WTC11 (cell line): Measurements from ENCODE around the gene TSR3. TPM values are rescaled to one million over a fixed set of nuclear protein-coding genes. Genes with fewer than 3 reads are reported as not detected.

Experiments used
- ATAC-seq: fragments of 200-7000 bp; cut with Tn5 transposase; 2 replicates; pipeline ENCODE4 v1.10.0; 2021; ENCODE audit warnings: mild to moderate bottlenecking, moderate library complexity
- CTCF ChIA-PET: fragments of 300-600 bp; sonication (Branson Sonifier 250); formaldehyde crosslinking; loops from one replicate; lab custom pipeline; 2021; ENCODE audit warnings: antibody characterized with exemption; lab: Charles Lee
- POLR2A ChIA-PET: fragments of 350-600 bp; sonication (Branson Sonifier 250); formaldehyde crosslinking; loops from one replicate; lab custom pipeline; 2021; ENCODE audit warnings: antibody characterized with exemption; lab: Charles Lee
- DNase-seq: peaks from one replicate; pipeline ENCODE4 v3.0.0; 2021; ENCODE audit warnings: low spot score
- H3K27ac Mint-ChIP-seq: 2 replicates; pipeline ENCODE4 v1.8.0; 2021; ENCODE audit warnings: mixed read lengths
- H3K27me3 Mint-ChIP-seq: 2 replicates; pipeline ENCODE4 v1.8.0; 2021; ENCODE audit warnings: low read depth, mild to moderate bottlenecking, moderate library complexity, mixed read lengths
- H3K36me3 Mint-ChIP-seq: 2 replicates; pipeline ENCODE4 v1.8.0; 2021; ENCODE audit warnings: mixed read lengths
- H3K4me1 Mint-ChIP-seq: 2 replicates; pipeline ENCODE4 v1.8.0; 2022; ENCODE audit warnings: mixed read lengths
- H3K4me3 Mint-ChIP-seq: 2 replicates; pipeline ENCODE4 v1.8.0; 2021; ENCODE audit warnings: mild to moderate bottlenecking, moderate library complexity, mixed read lengths
- H3K9me3 Mint-ChIP-seq: 2 replicates; pipeline ENCODE4 v1.8.0; 2021; ENCODE audit warnings: mixed read lengths
- E2F4 ChIP-seq: sonication (generic); formaldehyde crosslinking; IDR thresholded peaks from 2 replicates; pipeline ENCODE4 v1.8.1; 2022; ENCODE audit warnings: low read depth, mild to moderate bottlenecking, moderate library complexity, missing genetic modification reagents, borderline replicate concordance
- GTF2I ChIP-seq: fragments of 250-450 bp; sonication (Bioruptor Pico); conservative IDR thresholded peaks from 2 replicates; pipeline ENCODE4 v1.4.0; 2021; ENCODE audit warnings: mild to moderate bottlenecking
- JUN ChIP-seq: sonication (generic); formaldehyde crosslinking; IDR thresholded peaks from 2 replicates; pipeline ENCODE4 v1.8.0; 2023; ENCODE audit warnings: mild to moderate bottlenecking, missing genetic modification reagents
- MYBL2 ChIP-seq: sonication (generic); formaldehyde crosslinking; IDR thresholded peaks from 2 replicates; pipeline ENCODE4 v1.8.1; 2023; ENCODE audit warnings: mild to moderate bottlenecking, moderate library complexity, missing genetic modification reagents
- NFATC4 ChIP-seq: fragments of 250-450 bp; sonication (Bioruptor Pico); IDR thresholded peaks from 2 replicates; pipeline ENCODE4 v1.9.0; 2021; ENCODE audit warnings: mild to moderate bottlenecking
- PRDM15 ChIP-seq: sonication (generic); formaldehyde crosslinking; IDR thresholded peaks from 2 replicates; pipeline ENCODE4 v1.8.0; 2022; ENCODE audit warnings: missing genetic modification reagents
- SOX15 ChIP-seq: fragments of 250-450 bp; sonication (Bioruptor Pico); IDR thresholded peaks from 2 replicates; pipeline ENCODE4 v1.9.0; 2021; ENCODE audit warnings: mild to moderate bottlenecking
- ZBTB43 ChIP-seq: sonication (generic); formaldehyde crosslinking; IDR thresholded peaks from 2 replicates; pipeline ENCODE4 v1.8.1; 2023; ENCODE audit warnings: mild to moderate bottlenecking, missing genetic modification reagents
- ZNF138 ChIP-seq: sonication (generic); formaldehyde crosslinking; conservative IDR thresholded peaks from 2 replicates; pipeline ENCODE4 v1.8.1; 2022; ENCODE audit warnings: mild to moderate bottlenecking, moderate library complexity, missing genetic modification reagents
- total RNA-seq: library from RNA; stranded (reverse); gene quantifications from 3 replicates; pipeline ENCODE4 v1.2.3, GENCODE V29; 2021
- TF ChIP-seq, protein P1 (sequence below): sonication (generic); formaldehyde crosslinking; IDR thresholded peaks from 2 replicates; pipeline ENCODE4 v1.8.1; 2023; ENCODE audit warnings: mild to moderate bottlenecking, moderate library complexity, missing genetic modification reagents
- TF ChIP-seq, protein P2 (sequence below): sonication (generic); formaldehyde crosslinking; IDR thresholded peaks from 2 replicates; pipeline ENCODE4 v1.8.0; 2023; ENCODE audit warnings: missing genetic modification reagents
- TF ChIP-seq, protein P3 (sequence below): sonication (generic); formaldehyde crosslinking; IDR thresholded peaks from 2 replicates; pipeline ENCODE4 v1.8.1; 2023; ENCODE audit warnings: mild to moderate bottlenecking, missing genetic modification reagents
- TF ChIP-seq, protein P4 (sequence below): fragments of 250-450 bp; sonication (Bioruptor Pico); conservative IDR thresholded peaks from 2 replicates; pipeline ENCODE4 v1.9.0; 2021; ENCODE audit warnings: mild to moderate bottlenecking
- TF ChIP-seq, protein P5 (sequence below): sonication (generic); formaldehyde crosslinking; IDR thresholded peaks from 2 replicates; pipeline ENCODE4 v1.8.1; 2022; ENCODE audit warnings: mild to moderate bottlenecking, missing genetic modification reagents, moderate library complexity, borderline replicate concordance

The TSR3 gene
- total RNA-seq, 1 experiment from 2014 or later, result 66.3 TPM

DNA sequence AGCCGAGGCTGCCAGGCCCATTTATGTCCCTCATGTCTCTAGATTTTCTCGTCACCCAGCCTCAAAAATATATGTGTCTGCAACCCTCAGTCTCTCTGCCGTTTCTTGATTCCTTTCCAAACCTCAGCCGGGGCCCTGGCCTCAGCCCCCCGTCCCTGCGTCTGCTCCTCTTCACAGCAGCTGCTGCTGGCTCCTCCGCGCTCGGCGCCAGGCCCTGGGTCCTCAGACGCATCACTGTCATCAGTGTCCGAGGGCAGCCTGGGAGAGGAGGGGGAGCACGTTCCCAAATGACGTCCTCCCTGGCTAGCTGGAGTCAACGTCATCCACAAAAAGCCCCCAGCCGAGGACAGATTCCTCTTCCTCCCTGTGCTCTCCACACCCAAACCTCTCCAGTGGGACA lies 2.3 kb downstream of the TSR3 start:
- Mint-ChIP-seq H3K27ac (no peak overlapping the region), H3K27me3 (no peaks in the 10 kb centered on the region), H3K4me3 (no peak overlapping the region), H3K36me3 (no peaks in the 10 kb centered on the region; the same call in 1 of the 2 replicates), H3K9me3 (no peaks in the 10 kb centered on the region), H3K4me1 (peaks cover 9% of the 10 kb centered on the region)
- DNase-seq, result no peak
- TF ChIP-seq PRDM15 (CRISPR knock-in tag) (no peak), ZBTB43 (CRISPR knock-in tag) (no peak)
- TF ChIP-seq, protein P1, sequence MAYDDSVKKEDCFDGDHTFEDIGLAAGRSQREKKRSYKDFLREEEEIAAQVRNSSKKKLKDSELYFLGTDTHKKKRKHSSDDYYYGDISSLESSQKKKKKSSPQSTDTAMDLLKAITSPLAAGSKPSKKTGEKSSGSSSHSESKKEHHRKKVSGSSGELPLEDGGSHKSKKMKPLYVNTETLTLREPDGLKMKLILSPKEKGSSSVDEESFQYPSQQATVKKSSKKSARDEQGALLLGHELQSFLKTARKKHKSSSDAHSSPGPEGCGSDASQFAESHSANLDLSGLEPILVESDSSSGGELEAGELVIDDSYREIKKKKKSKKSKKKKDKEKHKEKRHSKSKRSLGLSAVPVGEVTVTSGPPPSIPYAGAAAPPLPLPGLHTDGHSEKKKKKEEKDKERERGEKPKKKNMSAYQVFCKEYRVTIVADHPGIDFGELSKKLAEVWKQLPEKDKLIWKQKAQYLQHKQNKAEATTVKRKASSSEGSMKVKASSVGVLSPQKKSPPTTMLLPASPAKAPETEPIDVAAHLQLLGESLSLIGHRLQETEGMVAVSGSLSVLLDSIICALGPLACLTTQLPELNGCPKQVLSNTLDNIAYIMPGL, result no peak
- POLR2A ChIA-PET, result no interaction called here
- no peak for ATAC-seq
- CTCF ChIA-PET, result interaction anchor here (1.1 to 1.6 kb wide), 2 partner anchors 8 to 12 kb away, joined by 3 read pairs; no protein-coding TSS in a partner anchor

GRCh38 chr16:1348926-1349325 lies 2.8 kb downstream of the TSR3 start:
- Mint-ChIP-seq H3K9me3 (no peaks in the 10 kb centered on the region), H3K27ac (no peak overlapping the region), H3K36me3 (no peaks in the 10 kb centered on the region; the same call in 1 of the 2 replicates), H3K4me3 (no peak overlapping the region), H3K27me3 (no peaks in the 10 kb centered on the region), H3K4me1 (peaks cover 9% of the 10 kb centered on the region)
- TF ChIP-seq SOX15 (CRISPR knock-in tag), result no peak
- TF ChIP-seq, protein P2, sequence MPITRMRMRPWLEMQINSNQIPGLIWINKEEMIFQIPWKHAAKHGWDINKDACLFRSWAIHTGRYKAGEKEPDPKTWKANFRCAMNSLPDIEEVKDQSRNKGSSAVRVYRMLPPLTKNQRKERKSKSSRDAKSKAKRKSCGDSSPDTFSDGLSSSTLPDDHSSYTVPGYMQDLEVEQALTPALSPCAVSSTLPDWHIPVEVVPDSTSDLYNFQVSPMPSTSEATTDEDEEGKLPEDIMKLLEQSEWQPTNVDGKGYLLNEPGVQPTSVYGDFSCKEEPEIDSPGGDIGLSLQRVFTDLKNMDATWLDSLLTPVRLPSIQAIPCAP (CRISPR knock-in tag), result no peak
- no peak for TF ChIP-seq MYBL2 (CRISPR knock-in tag)
- no peak for TF ChIP-seq NFATC4 (CRISPR knock-in tag)
- TF ChIP-seq, protein P3, sequence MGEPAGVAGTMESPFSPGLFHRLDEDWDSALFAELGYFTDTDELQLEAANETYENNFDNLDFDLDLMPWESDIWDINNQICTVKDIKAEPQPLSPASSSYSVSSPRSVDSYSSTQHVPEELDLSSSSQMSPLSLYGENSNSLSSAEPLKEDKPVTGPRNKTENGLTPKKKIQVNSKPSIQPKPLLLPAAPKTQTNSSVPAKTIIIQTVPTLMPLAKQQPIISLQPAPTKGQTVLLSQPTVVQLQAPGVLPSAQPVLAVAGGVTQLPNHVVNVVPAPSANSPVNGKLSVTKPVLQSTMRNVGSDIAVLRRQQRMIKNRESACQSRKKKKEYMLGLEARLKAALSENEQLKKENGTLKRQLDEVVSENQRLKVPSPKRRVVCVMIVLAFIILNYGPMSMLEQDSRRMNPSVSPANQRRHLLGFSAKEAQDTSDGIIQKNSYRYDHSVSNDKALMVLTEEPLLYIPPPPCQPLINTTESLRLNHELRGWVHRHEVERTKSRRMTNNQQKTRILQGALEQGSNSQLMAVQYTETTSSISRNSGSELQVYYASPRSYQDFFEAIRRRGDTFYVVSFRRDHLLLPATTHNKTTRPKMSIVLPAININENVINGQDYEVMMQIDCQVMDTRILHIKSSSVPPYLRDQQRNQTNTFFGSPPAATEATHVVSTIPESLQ (CRISPR knock-in tag), result no peak
- TF ChIP-seq, protein P4, sequence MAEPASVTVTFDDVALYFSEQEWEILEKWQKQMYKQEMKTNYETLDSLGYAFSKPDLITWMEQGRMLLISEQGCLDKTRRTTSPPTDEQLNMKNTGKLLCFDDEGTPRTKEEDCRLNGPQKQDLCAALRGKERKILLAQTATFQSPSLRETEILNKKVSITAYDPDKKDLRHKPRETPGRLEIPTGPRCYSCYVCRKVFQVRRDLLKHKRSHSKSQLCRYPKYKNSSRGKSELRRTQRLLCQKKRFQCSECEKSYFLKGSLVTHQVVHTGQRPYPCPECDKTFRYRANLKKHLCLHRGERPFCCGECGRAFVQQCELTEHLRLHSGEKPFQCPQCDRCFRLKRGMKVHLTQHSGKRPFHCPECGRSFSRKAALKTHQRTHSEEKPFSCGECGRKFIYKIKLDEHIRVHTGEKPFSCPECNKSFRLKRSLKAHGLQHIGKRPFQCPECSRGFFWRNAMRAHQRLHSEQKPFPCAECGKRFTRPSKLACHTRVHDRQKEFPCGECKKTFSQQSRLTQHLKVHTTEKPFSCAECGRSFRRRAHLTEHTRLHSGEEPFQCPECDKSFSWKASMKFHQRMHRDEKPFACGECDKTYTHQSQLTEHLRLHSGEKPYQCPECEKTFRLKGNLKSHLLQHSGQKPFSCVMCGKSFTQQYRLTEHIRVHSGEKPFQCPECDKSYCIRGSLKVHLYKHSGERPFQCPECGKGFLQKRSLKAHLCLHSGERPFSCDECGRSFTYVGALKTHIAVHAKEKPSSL, result no peak
- no peak for TF ChIP-seq ZNF138 (CRISPR knock-in tag)
- TF ChIP-seq E2F4 (CRISPR knock-in tag), result no peak
- TF ChIP-seq GTF2I, result no peak
- TF ChIP-seq, protein P5, sequence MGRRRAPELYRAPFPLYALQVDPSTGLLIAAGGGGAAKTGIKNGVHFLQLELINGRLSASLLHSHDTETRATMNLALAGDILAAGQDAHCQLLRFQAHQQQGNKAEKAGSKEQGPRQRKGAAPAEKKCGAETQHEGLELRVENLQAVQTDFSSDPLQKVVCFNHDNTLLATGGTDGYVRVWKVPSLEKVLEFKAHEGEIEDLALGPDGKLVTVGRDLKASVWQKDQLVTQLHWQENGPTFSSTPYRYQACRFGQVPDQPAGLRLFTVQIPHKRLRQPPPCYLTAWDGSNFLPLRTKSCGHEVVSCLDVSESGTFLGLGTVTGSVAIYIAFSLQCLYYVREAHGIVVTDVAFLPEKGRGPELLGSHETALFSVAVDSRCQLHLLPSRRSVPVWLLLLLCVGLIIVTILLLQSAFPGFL, result no peak
- no peak for TF ChIP-seq JUN (CRISPR knock-in tag)
- ATAC-seq (no peak), DNase-seq (no peak)
- POLR2A ChIA-PET, result no interaction called here
- CTCF ChIA-PET, result interaction anchor here (1.1 kb wide), 1 partner anchor 11 kb away, joined by 3 read pairs; no protein-coding TSS in a partner anchor
